HL-60/S4 treated with phorbol 12-myristate 13-acetate at 8.2 ng/mL for 4 days and 3 days (cell line): Measurements from ENCODE around the gene GRIK4.

Experiments
- in situ Hi-C: fragments of 300-500 bp; cut with MboI; formaldehyde crosslinking; loops from 2 replicates; pipeline ENCODE4 v1.15.0; 2022; ENCODE audit warnings: low sequenced_read_pairs

Gene GRIK4

GRCh38 chr11:120657306-120658070, 145.9 kb downstream of the GRIK4 start:
- in situ Hi-C loops: no loop called here

DNA sequence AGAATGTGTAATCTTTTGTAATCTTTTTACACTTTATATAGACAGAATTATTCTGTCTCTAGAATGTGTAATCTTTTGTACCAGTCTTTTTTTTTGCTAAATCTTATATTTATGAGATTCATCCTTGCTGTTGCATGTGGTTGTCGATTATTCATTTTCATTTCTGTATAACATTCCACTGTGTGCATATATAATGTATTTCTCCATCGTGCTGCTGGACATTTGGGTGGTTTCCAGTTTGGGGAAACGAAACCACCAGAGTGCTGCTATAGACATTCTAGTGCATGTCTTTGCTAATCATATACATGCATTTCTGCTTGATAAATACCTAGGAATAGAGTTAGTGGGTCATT, 146.5 kb downstream of the GRIK4 start:
- in situ Hi-C loops: no loop called here

DNA sequence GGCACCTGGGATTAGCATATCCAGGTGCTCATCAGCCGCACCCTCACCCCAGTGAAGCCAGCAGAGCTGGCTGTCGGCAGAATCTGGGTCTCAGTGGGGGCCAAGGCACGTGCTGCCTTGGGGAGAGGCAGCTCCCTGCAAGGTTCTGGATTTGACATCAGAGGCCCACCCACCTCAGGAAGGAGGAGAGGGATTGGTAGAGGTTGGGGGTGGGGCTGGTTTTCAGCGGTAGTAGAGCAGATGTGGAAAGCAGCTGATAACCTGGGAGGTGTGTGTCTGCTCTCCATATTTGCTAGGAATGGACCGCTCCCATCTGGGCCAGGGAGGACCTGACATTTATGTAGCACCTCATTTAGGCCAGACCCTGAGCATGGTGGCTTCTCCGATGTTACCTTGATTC, 147.5 kb downstream of the GRIK4 start:
- in situ Hi-C loops: no loop called here

- in situ Hi-C loops: no loop called here
These were observed 148.5 kb downstream of the GRIK4 start for GRCh38 chr11:120660024-120660565.

GRCh38 chr11:120662071-120662676, 150.6 kb downstream of the GRIK4 start:
- in situ Hi-C loops: no loop called here

DNA sequence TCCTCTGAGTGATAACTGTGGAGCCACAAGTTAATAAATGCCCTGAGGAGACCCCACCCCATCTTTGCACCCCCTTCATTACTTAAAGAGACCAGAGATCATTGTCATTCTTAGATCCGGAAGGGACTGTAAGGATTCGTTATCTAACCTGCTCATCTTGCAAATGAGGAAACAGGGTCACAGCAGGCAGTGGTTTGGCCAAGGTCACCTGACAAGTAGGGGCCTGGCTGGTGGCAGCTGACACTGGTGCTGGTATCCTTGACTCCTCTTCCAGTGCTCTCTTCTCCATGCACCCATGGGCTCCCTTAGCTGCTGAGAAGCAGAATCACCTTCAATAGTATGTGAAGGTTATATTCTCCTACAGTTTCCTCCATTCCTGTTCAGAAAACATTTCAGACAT, 151.6 kb downstream of the GRIK4 start:
- in situ Hi-C loops: no loop called here

DNA sequence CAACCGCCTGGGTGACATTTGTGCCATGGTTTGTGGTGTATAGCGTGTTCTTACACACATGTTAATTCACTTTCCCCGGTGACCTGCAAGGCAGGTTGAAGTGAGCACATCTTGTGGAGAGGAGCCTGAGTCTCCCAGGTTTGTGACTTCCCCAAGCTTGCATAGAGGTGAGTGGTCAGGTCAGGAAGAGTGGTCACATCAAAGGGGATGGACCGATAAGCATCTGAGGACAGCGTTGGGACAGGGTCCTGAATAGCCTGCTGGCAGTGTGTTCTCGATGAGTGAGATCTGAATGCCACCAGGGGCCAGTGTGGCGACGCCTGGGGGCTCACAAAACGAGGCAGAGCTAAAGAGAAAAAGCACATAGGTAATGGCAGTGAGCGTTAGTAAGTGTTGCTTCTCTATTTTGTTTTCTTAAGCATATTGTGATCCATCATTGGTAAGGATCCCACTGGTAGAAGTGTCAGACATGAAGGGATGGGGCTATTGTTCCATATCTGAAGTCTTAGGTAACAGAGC, 154.6 kb downstream of the GRIK4 start:
- in situ Hi-C loops: no loop called here

- in situ Hi-C loops: no loop called here
These were observed 155.7 kb downstream of the GRIK4 start for GRCh38 chr11:120667281-120667680.

DNA sequence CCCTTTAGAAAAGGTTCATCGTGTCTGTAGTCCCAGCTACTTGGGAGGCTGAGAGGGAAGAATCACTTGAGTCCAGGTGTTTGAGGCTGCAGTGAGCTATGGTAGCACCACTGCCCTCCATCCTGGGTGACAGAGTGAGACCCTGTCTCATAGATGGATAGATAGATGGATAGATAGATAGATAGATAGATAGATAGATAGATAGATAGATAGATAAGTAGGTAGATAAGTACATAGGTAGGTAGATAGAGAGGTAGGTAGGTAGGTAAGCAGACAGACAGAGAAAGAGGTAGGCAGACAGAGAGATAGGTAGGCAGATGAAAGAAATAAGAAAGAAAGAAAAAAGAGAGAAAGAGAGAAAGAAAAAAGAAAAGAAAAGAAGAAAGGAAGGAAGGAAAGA, 156.4 kb downstream of the GRIK4 start:
- in situ Hi-C loops: no loop called here

- in situ Hi-C loops: no loop called here
These were observed 157.0 kb downstream of the GRIK4 start for GRCh38 chr11:120668537-120668936.

DNA sequence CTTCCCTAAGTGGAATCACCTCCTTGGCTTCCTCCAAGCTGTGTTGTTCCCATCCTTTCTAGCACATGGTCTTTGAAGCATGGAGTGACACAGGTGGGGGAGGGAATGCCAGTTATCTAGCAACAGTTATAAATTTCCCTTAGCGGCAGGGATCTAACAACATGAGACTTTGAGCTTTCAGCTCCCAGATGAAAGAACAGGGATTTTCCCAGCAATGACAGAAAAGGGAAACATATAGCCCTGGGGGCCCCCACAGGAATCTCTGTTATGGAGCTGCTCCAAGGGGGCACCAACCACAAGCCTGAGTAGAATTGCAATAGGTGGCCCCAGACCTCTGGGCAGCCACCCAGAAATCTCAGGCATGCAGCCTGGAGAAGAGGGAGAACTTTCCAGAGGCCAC, 163.0 kb downstream of the GRIK4 start:
- in situ Hi-C loops: no loop called here

- in situ Hi-C loops: no loop called here
These were observed 163.6 kb downstream of the GRIK4 start for GRCh38 chr11:120675171-120675570.

- in situ Hi-C loops: no loop called here
These were observed 165.4 kb downstream of the GRIK4 start for GRCh38 chr11:120676991-120677390.

- in situ Hi-C loops: no loop called here
These were observed 168.8 kb downstream of the GRIK4 start for GRCh38 chr11:120680322-120680721.

GRCh38 chr11:120681434-120682331, 170.1 kb downstream of the GRIK4 start:
- in situ Hi-C loops: no loop called here

DNA sequence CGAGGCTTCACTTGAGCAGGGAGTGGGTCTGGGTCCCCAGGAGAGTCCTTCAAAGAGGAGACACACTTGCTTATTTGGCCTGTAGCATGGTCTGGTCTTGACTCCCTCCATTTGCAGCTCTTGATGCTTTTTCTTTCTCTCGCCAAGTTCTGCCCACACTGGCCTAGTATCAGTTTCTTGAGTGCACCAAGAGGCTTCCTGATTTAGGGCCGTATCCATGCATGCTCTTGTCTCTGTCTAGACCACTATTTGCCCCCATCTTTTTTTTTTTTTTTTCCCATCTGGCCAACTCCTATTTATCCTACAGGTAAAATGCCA, 170.7 kb downstream of the GRIK4 start:
- in situ Hi-C loops: no loop called here

- in situ Hi-C loops: no loop called here
These were observed 171.3 kb downstream of the GRIK4 start for GRCh38 chr11:120682866-120683265.

DNA sequence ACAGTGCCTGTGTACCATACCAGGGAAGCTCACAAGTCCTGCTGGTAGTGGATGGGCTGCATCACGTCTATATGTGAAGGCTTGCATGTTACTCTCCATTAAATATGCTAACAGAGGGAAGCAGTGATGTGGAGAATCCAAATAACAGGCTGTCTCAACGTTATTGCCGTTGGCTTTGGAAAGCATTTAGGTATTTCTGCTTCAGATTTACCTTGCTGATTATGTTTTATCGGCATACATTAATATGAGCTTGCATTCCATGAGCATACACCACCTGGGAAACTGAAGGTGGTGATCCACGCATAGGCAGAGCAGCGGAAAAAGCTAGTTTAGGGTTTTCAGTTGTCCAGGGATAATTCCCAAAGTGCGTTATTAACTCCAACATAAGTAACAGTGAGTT, 175.0 kb downstream of the GRIK4 start:
- in situ Hi-C loops: no loop called here

DNA sequence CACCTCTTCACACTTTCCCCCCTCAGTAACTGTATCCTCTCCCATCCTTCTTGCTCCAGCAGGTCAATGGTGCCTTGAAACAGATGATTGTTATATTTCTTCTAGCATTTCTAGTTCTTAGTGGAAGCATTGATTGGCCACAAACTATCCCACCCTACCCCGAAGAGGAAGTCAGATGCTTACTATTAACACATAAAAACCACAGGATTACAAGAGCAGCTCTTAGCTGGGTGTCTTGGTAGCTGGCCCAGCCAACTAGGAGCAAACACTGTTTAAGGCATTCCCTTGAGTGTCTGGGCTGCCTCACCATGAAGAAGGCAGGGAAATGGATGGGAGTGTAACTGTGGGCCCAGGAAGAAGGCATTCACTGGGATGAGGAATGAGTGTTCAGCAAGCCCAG, 176.6 kb downstream of the GRIK4 start:
- in situ Hi-C loops: no loop called here

DNA sequence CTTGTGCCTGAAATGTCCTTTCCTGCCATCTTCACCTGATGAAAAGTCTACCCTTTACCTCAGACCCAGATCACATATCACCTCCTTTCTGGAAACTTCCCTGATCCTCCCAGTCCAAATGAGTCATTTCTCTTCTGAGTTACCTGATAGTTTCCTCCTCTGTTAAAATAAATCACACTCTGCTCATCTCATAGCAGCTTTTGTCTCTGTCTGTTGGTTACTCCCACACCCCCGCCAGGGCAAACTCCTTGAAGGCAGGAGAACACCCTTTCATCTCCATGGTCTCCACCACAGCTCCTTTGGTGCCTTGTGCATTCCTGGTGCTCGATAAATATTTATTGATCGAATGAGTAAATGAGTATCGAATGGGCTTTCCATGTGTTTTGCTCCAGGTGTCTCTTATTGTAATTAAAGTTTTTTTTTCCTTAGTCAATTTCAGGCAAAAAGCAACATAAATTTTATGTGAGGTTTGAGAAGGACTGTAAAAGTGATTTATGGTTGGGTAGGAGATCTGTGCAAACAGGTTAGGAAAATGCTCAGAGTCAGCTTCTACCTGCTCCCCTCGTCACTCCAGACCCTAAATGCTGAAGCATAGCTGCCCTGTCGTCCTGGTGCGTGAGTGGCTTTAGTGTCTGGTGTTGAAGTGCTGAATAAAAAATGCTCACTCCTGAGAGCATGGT, 178.2 kb downstream of the GRIK4 start:
- in situ Hi-C loops: no loop called here

- in situ Hi-C loops: no loop called here
These were observed 178.9 kb downstream of the GRIK4 start for GRCh38 chr11:120690406-120690805.
